H1 (cell line): ENCODE results near the gene MYDGF. TPM values are rescaled to one million over a fixed set of nuclear protein-coding genes. Genes with fewer than 3 reads are reported as not detected.

ENCODE experiments used
- CTCF ChIA-PET: fragments of 300-600 bp; sonication (Branson Sonifier 250); formaldehyde crosslinking; loops from one replicate; lab custom pipeline; 2021; ENCODE audit not compliant: partially characterized antibody; lab: Charles Lee
- POLR2A ChIA-PET: fragments of 300-600 bp; sonication (Branson Sonifier 250); formaldehyde crosslinking; loops from one replicate; lab custom pipeline; 2021; ENCODE audit warnings: inconsistent platforms; ENCODE audit not compliant: partially characterized antibody; lab: Charles Lee
- DNase-seq, 2 experiments: peaks; one replicate each; pipeline versions ENCODE4 v3.0.0 to v3.0.0-alpha.2; 2010 to 2022; ENCODE audit warnings: low spot score in 2 of 2, low read depth in 1 of 2, mixed read lengths in 1 of 2
- FAIRE-seq: peaks from 2 replicates; lab custom pipeline; 2011; peaks lifted over from hg19 to GRCh38; lab: Jason Lieb, UNC
- H2AFZ ChIP-seq: 2 replicates; pipeline ENCODE4 v1.8.1; 2012; ENCODE audit warnings: low read length, inconsistent platforms
- H2AK5ac ChIP-seq: 2 replicates; pipeline ENCODE4 v1.6.1; 2013; ENCODE audit warnings: low read depth, low read length
- H2BK120ac ChIP-seq: replicated peaks from 2 replicates; pipeline ENCODE3; 2013; ENCODE audit warnings: low read depth, low read length, inconsistent platforms
- H2BK12ac ChIP-seq: 2 replicates; pipeline ENCODE4 v1.6.1; 2013; ENCODE audit warnings: low read depth, low read length
- H2BK15ac ChIP-seq: 2 replicates; pipeline ENCODE4 v1.6.1; 2013; ENCODE audit warnings: low read length
- H2BK20ac ChIP-seq: 2 replicates; pipeline ENCODE4 v1.6.1; 2013; ENCODE audit warnings: low read length
- H2BK5ac ChIP-seq: 2 replicates; pipeline ENCODE4 v1.6.1; 2013; ENCODE audit warnings: low read depth, low read length
- H3K14ac ChIP-seq: 2 replicates; pipeline ENCODE4 v1.6.1; 2013; ENCODE audit warnings: inconsistent platforms; ENCODE audit not compliant: insufficient read length
- H3K18ac ChIP-seq: 2 replicates; pipeline ENCODE4 v1.6.1; 2013; ENCODE audit warnings: low read length; ENCODE audit errors: extremely low read depth
- H3K23ac ChIP-seq: 2 replicates; pipeline ENCODE4 v1.6.1; 2013; ENCODE audit warnings: inconsistent platforms; ENCODE audit not compliant: insufficient read length
- H3K23me2 ChIP-seq: 2 replicates; pipeline ENCODE4 v1.6.1; 2013; ENCODE audit warnings: low read depth, low read length
- H3K27ac ChIP-seq: 2 replicates; pipeline ENCODE4 v1.6.1; 2011; ENCODE audit warnings: low read depth, low read length, inconsistent platforms
- H3K27me3 ChIP-seq, 4 experiments: replicated peaks in 1 of 4; 1 replicate in 1 of 4; 2 replicates in 3 of 4; pipeline versions ENCODE4 v1.6.1 to v1.8.1; 2011 to 2013; ENCODE audit warnings: low read length in 3 of 4, mild to moderate bottlenecking in 3 of 4, inconsistent platforms in 2 of 4, mixed read lengths in 2 of 4, moderate library complexity in 1 of 4; ENCODE audit not compliant: control insufficient read depth in 3 of 4, insufficient read depth in 3 of 4; ENCODE audit errors: extremely low read depth in 1 of 4
- H3K36me3 ChIP-seq, 4 experiments: 2 replicates each; pipeline versions ENCODE4 v1.6.1 to v1.8.1; 2011 to 2013; ENCODE audit warnings: mild to moderate bottlenecking in 4 of 4, low read length in 3 of 4, moderate library complexity in 2 of 4, control low read depth in 1 of 4, inconsistent platforms in 1 of 4; ENCODE audit not compliant: insufficient read depth in 4 of 4, control insufficient read depth in 2 of 4
- H3K4ac ChIP-seq: replicated peaks from 2 replicates; pipeline ENCODE3; 2013; ENCODE audit warnings: low read length, low read depth, mixed read lengths, inconsistent platforms; ENCODE audit not compliant: insufficient read length
- H3K4me1 ChIP-seq, 4 experiments: replicated peaks in 1 of 4; 1 replicate in 1 of 4; 2 replicates in 3 of 4; pipeline versions ENCODE4 v1.6.1 to v1.8.1; 2011 to 2013; ENCODE audit warnings: low read length in 3 of 4, inconsistent platforms in 2 of 4, mixed read lengths in 1 of 4; ENCODE audit not compliant: insufficient read depth in 4 of 4, control insufficient read depth in 3 of 4
- H3K4me2 ChIP-seq, 2 experiments: 2 replicates each; pipeline versions ENCODE4 v1.6.1 to v1.8.1; 2011 to 2013; ENCODE audit warnings: low read depth in 2 of 2, low read length in 2 of 2, control low read depth in 1 of 2, inconsistent platforms in 1 of 2, mild to moderate bottlenecking in 1 of 2; ENCODE audit not compliant: insufficient read depth in 1 of 2
- H3K4me3 ChIP-seq, 4 experiments: fragments of 200-600, 300-600 bp in 1 of 4; sonication (generic), shearing (Covaris generic), sonication (Bioruptor Twin) in 1 of 4; 2 replicates each; pipeline versions ENCODE4 v1.5.1 to v1.8.1; 2011 to 2016; ENCODE audit warnings: low read length in 4 of 4, low read depth in 3 of 4, control low read depth in 2 of 4, inconsistent platforms in 2 of 4, mild to moderate bottlenecking in 2 of 4, mixed read lengths in 1 of 4, moderate library complexity in 1 of 4; ENCODE audit not compliant: insufficient read depth in 2 of 4; ENCODE audit errors: extremely low read depth in 1 of 4
- H3K56ac ChIP-seq: replicated peaks from 2 replicates; pipeline ENCODE3; 2013; ENCODE audit warnings: low read depth, mild to moderate bottlenecking, mixed read lengths, low read length, inconsistent platforms; ENCODE audit not compliant: insufficient read length
- H3K79me1 ChIP-seq: 2 replicates; pipeline ENCODE4 v1.6.1; 2013; ENCODE audit warnings: low read depth, low read length, control low read depth
- H3K79me2 ChIP-seq, 2 experiments: 2 replicates each; pipeline versions ENCODE4 v1.6.1 to v1.8.1; 2012 to 2013; ENCODE audit warnings: low read length in 2 of 2, mild to moderate bottlenecking in 2 of 2, inconsistent platforms in 1 of 2; ENCODE audit not compliant: insufficient read depth in 2 of 2, control insufficient read depth in 1 of 2
- H3K9ac ChIP-seq, 4 experiments: replicated peaks in 1 of 4; 1 replicate in 1 of 4; 2 replicates in 3 of 4; pipeline versions ENCODE4 v1.6.1 to v1.8.1; 2011 to 2013; ENCODE audit warnings: low read depth in 3 of 4, low read length in 3 of 4, control low read depth in 2 of 4, mild to moderate bottlenecking in 2 of 4, moderate library complexity in 2 of 4, inconsistent platforms in 1 of 4; ENCODE audit errors: extremely low read depth in 1 of 4
- H3K9me3 ChIP-seq, 2 experiments: 2 replicates each; pipeline versions ENCODE4 v1.6.1 to v1.8.1; 2012 to 2013; ENCODE audit warnings: mild to moderate bottlenecking in 2 of 2, moderate library complexity in 2 of 2, control low read depth in 1 of 2, inconsistent platforms in 1 of 2, low read depth in 1 of 2, low read length in 1 of 2, mixed read lengths in 1 of 2; ENCODE audit not compliant: insufficient read depth in 2 of 2
- H4K20me1 ChIP-seq, 2 experiments: replicated peaks in 1 of 2; 2 replicates each; pipeline versions ENCODE3 to v1.8.1; 2011 to 2013; ENCODE audit warnings: inconsistent platforms in 2 of 2, low read length in 2 of 2, mild to moderate bottlenecking in 1 of 2; ENCODE audit not compliant: insufficient read depth in 2 of 2, control insufficient read depth in 1 of 2
- H4K5ac ChIP-seq: 2 replicates; pipeline ENCODE4 v1.6.1; 2013; ENCODE audit warnings: low read length, low read depth, mixed read lengths, inconsistent platforms; ENCODE audit not compliant: insufficient read length
- H4K8ac ChIP-seq: 2 replicates; pipeline ENCODE4 v1.8.0; 2013; ENCODE audit warnings: mild to moderate bottlenecking, moderate library complexity, low read length, inconsistent platforms; ENCODE audit not compliant: insufficient read depth; ENCODE audit errors: extremely low read depth
- H4K91ac ChIP-seq: replicated peaks from 2 replicates; pipeline ENCODE3; 2013; ENCODE audit warnings: low read length, mixed read lengths, inconsistent platforms; ENCODE audit not compliant: insufficient read length
- BRCA1 ChIP-seq: IDR thresholded peaks from 2 replicates; pipeline ENCODE4 v1.6.1; 2012; ENCODE audit warnings: low read depth, low read length, improper control_type of control experiment
- CREB1 ChIP-seq: IDR thresholded peaks from 2 replicates; pipeline ENCODE4 v1.6.1; 2012; ENCODE audit warnings: inconsistent platforms
- HDAC2 ChIP-seq, 2 experiments: fragments of 300-600 bp in 1 of 2; sonication (generic) in 1 of 2; IDR thresholded peaks; 2 replicates each; pipeline ENCODE4 v1.6.1; 2011 to 2012; ENCODE audit warnings: low read depth in 2 of 2, low read length in 2 of 2, mild to moderate bottlenecking in 2 of 2, moderate library complexity in 2 of 2, borderline replicate concordance in 1 of 2, inconsistent platforms in 1 of 2
- HDAC6 ChIP-seq: IDR thresholded peaks from one replicate; pipeline ENCODE4 v1.7.1; 2012; ENCODE audit warnings: low read depth, mild to moderate bottlenecking, inconsistent platforms, low read length, moderate library complexity
- NRF1 ChIP-seq: IDR thresholded peaks from 2 replicates; pipeline ENCODE4 v1.6.1; 2011; ENCODE audit warnings: mild to moderate bottlenecking, low read depth, low read length, improper control_type of control experiment
- SIN3A ChIP-seq, 2 experiments: IDR thresholded peaks in 1 of 2; conservative IDR thresholded peaks in 1 of 2; 2 replicates each; pipeline ENCODE4 v1.6.1; 2011 to 2012; ENCODE audit warnings: low read length in 2 of 2, improper control_type of control experiment in 1 of 2, low read depth in 1 of 2, mild to moderate bottlenecking in 1 of 2
- SP4 ChIP-seq: IDR thresholded peaks from 2 replicates; pipeline ENCODE4 v1.6.1; 2012; ENCODE audit warnings: low read length, inconsistent platforms
- TBP ChIP-seq: IDR thresholded peaks from 2 replicates; pipeline ENCODE4 v1.6.1; 2011; ENCODE audit warnings: low read depth, low read length, improper control_type of control experiment
- TEAD4 ChIP-seq: IDR thresholded peaks from 2 replicates; pipeline ENCODE4 v1.6.1; 2012; ENCODE audit warnings: low read depth, low read length, inconsistent platforms, mixed read lengths
- WGBS, 2 experiments: shearing (Covaris generic) in 1 of 2; methylation state at CpG; one replicate each; pipeline versions ENCODE4 v1.1.6 to v1.1.7; 2013 to 2015; ENCODE audit warnings: low lambda C conversion rate in 2 of 2, mixed read lengths in 2 of 2, inconsistent platforms in 1 of 2, low coverage in 1 of 2, missing lambda C conversion rate in 1 of 2; ENCODE audit not compliant: insufficient replicate concordance in 2 of 2, insufficient coverage in 1 of 2, insufficient read length in 1 of 2; ENCODE audit errors: extremely low coverage in 1 of 2, missing lambda C conversion rate in 1 of 2; 5-methylcytosine and 5-hydroxymethylcytosine counted together
- polyA plus RNA-seq, 7 experiments: library from polyadenylated mRNA; depleted of rRNA in 3 of 7; stranded (reverse) in 5 of 7; unstranded in 2 of 7; fragments of >200 nt in 5 of 7; fragments of 200-250 nt in 2 of 7; gene quantifications; 1 replicate in 5 of 7; 2 replicates in 1 of 7; 4 replicates in 1 of 7; pipeline versions ENCODE4 v1.2.1 to v1.2.3, GENCODE V29; 2011 to 2013; ENCODE audit warnings: missing spikeins in 2 of 7, mixed read lengths in 2 of 7
- total RNA-seq: library from RNA; stranded (reverse); fragmentation: NEBNext Ultra II Directional; extraction: Animal tissue kit (Norgen Biotek cat#: 25700); gene quantifications from 2 replicates; pipeline ENCODE4 v1.2.1, GENCODE V29; 2021
- TF ChIP-seq, protein P1 (sequence below): IDR thresholded peaks from 2 replicates; pipeline ENCODE4 v1.6.1; 2012; ENCODE audit warnings: inconsistent platforms

MYDGF gene
- total and polyA plus RNA-seq, 2 of the 8 experiments (the other 6 are each of a cell fraction or from before 2014, with no cell fraction given): 40.6 to 51.1 TPM

- POLR2A ChIA-PET: no interaction called here
- Histone ChIP-seq H3K4me2 (no peak overlapping the region), H2AK5ac (no peak overlapping the region), H3K4ac (no peak overlapping the region), H2BK120ac (no peak overlapping the region), H3K14ac (no peak overlapping the region), H3K27me3 (no peaks in the 10 kb centered on the region), H3K56ac (no peak overlapping the region), H3K23ac (no peak overlapping the region), H3K9me3 (no peaks in the 10 kb centered on the region), H3K79me2 (no peaks in the 10 kb centered on the region; a peak in 1 of 4 replicates), H3K9ac (no peak overlapping the region), H3K4me3 (no peak overlapping the region), H2BK12ac (no peak overlapping the region), H3K18ac (no peak overlapping the region), H3K4me1 (no peaks in the 10 kb centered on the region), H3K23me2 (peaks cover 2% of the 10 kb centered on the region; the same call in 1 of the 2 replicates), H4K8ac (no peak overlapping the region), H4K91ac (no peak overlapping the region), H2AFZ (no peak overlapping the region), H3K27ac (no peak overlapping the region), H4K5ac (no peak overlapping the region), H3K36me3 (peaks cover 1 to 12% (median 4%) of the 10 kb centered on the region in 4 experiments; a peak in 7 of 8 replicates), H3K79me1 (no peaks in the 10 kb centered on the region; the same call in 1 of the 2 replicates), H2BK15ac (no peak overlapping the region), H2BK20ac (no peak overlapping the region), H4K20me1 (peaks cover 0 to 7% of the 10 kb centered on the region in 2 experiments), H2BK5ac (no peak overlapping the region; the same call in 1 of the 2 replicates)
- CTCF ChIA-PET: interaction anchor here (0.6 kb wide), 1 partner anchor 57 kb away, joined by 3 read pairs; no protein-coding TSS in a partner anchor
- no peak for FAIRE-seq
- TF ChIP-seq BRCA1 (no peak), TEAD4 (no peak), TBP (no peak), HDAC6 (no peak), CREB1 (no peak), SIN3A (conservative IDR thresholded peaks at IDR 0.05 in 1 of 2, IDR thresholded peaks at IDR 0.05 in 1 of 2; ENCODE audit: low read depth in 1 of 2, low read length in 2 of 2) (no peak), NRF1 (no peak), SP4 (no peak), HDAC2 (IDR thresholded peaks at IDR 0.05; ENCODE audit: borderline replicate concordance in 1 of 2, low read depth in 2 of 2, low read length in 2 of 2) (no peak)
- TF ChIP-seq, protein P1, sequence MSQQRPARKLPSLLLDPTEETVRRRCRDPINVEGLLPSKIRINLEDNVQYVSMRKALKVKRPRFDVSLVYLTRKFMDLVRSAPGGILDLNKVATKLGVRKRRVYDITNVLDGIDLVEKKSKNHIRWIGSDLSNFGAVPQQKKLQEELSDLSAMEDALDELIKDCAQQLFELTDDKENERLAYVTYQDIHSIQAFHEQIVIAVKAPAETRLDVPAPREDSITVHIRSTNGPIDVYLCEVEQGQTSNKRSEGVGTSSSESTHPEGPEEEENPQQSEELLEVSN: no peak
- 92% methylated on average over 10 of the region's 12 CpGs; no CpG with 5 or more reads in 1 of the 2 experiments for WGBS, 2 experiments
- no peak for DNase-seq
These were observed 5.5 kb downstream of the MYDGF start for GRCh38 chr19:4664642-4665041.
